BE2C (cell line): ENCODE data around the gene IRF5.
"Not testable (repeated sequence)": the region's sequence is repeated elsewhere in the genome, so short reads cannot be mapped to it uniquely, and the experiment has no call there.

Source experiments
- DNase-seq: peaks from one replicate; pipeline ENCODE4 v3.0.0-alpha.2; 2020
- H3K27me3 ChIP-seq: fragments of 250-450 bp; sonication (Bioruptor Pico); 2 replicates; pipeline ENCODE4 v1.5.1; 2020; ENCODE audit warnings: mild to moderate bottlenecking
- H3K36me3 ChIP-seq: fragments of 250-450 bp; sonication (Bioruptor Pico); 2 replicates; pipeline ENCODE4 v1.5.1; 2020; ENCODE audit warnings: mild to moderate bottlenecking
- H3K4me1 ChIP-seq: fragments of 250-450 bp; sonication (Bioruptor Pico); 2 replicates; pipeline ENCODE4 v1.5.1; 2020
- H3K4me3 ChIP-seq: 2 replicates; pipeline ENCODE4 v1.5.1; 2011; ENCODE audit warnings: low read depth, low read length
- H3K9me3 ChIP-seq: fragments of 250-450 bp; sonication (Bioruptor Pico); 2 replicates; pipeline ENCODE4 v1.5.1; 2020
- TF ChIP-seq, protein P1 (sequence below): IDR thresholded peaks from 2 replicates; pipeline ENCODE4 v1.5.1; 2012; ENCODE audit warnings: mild to moderate bottlenecking, low read depth, low read length

Gene IRF5

DNA sequence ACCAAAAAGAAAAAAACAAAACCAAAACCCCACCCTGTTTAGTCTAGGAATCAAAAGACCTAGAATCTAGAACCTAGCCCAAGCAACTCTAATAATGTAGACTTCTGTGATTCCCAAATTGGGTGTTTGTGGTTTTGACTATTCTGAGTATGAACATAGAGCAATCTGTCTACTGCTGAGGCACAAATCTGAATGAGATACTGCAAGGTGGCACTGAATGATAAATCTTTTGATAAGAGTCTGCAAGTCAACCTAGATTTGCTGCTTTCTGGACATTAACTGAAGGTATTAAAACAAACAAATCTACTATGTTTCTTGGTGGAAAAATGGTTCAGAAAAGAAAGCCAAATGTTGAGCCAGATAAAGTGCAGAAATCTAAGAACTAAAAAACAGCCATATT is 50.6 kb downstream of the IRF5 start:
- peaks cover 2% of the 10 kb centered on the region; the same call in 1 of the 2 replicates for H3K4me1 ChIP-seq
- no peak for DNase-seq
- no peaks in the 10 kb centered on the region for H3K9me3 ChIP-seq
- H3K4me3 ChIP-seq = no peak overlapping the region
- H3K27me3 ChIP-seq = no peaks in the 10 kb centered on the region
- TF ChIP-seq, protein P1, sequence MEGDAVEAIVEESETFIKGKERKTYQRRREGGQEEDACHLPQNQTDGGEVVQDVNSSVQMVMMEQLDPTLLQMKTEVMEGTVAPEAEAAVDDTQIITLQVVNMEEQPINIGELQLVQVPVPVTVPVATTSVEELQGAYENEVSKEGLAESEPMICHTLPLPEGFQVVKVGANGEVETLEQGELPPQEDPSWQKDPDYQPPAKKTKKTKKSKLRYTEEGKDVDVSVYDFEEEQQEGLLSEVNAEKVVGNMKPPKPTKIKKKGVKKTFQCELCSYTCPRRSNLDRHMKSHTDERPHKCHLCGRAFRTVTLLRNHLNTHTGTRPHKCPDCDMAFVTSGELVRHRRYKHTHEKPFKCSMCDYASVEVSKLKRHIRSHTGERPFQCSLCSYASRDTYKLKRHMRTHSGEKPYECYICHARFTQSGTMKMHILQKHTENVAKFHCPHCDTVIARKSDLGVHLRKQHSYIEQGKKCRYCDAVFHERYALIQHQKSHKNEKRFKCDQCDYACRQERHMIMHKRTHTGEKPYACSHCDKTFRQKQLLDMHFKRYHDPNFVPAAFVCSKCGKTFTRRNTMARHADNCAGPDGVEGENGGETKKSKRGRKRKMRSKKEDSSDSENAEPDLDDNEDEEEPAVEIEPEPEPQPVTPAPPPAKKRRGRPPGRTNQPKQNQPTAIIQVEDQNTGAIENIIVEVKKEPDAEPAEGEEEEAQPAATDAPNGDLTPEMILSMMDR = no peak
- H3K36me3 ChIP-seq = peaks cover 55% of the 10 kb centered on the region

DNA sequence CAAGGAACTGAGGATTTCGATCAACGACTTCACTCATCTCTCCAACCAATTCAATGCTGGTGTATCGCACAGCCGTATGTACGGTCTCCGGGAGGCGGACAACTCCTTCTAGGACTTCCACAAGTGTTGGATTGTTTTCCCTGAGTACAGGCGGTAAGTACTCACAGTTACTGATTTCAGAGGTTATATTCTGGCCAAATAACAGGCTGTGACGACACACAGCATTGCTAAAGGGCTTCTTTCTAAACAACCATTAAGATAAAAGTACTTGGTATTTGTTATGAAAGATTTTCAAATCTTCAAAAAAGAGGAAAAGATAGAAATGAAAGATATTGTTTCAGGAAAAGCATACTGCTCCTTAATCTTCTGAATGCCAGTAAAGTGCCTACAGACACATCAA is 52.2 kb downstream of the IRF5 start:
- H3K36me3 ChIP-seq = peaks cover 40% of the 10 kb centered on the region
- H3K4me3 ChIP-seq = no peak overlapping the region
- H3K4me1 ChIP-seq = peaks cover 2% of the 10 kb centered on the region; the same call in 1 of the 2 replicates
- DNase-seq = no peak
- no peaks in the 10 kb centered on the region for H3K27me3 ChIP-seq
- TF ChIP-seq, protein P1 = no peak
- no peaks in the 10 kb centered on the region for H3K9me3 ChIP-seq

DNA sequence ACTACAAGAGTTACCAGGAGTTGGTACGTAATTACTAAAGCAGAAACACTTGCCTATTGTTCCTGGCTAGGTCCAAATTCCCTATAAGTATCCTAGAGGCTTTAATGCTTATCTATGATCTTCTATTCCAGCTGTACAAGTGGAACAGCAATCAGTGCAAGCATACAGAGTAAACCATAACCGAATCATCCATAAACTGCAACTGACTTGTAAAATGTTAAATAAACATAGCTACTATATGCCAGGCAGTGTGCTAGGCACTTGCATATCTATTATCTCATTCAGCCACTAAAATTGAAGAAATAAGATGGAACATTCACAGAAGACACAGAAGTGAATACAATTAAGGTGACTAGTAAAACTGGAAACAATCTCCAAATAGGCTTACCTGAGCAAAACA is 55.7 kb downstream of the IRF5 start:
- peaks cover 31% of the 10 kb centered on the region for H3K36me3 ChIP-seq
- TF ChIP-seq, protein P1 = no peak
- no peak for DNase-seq
- peaks cover 2% of the 10 kb centered on the region; the same call in 1 of the 2 replicates for H3K4me1 ChIP-seq
- no peaks in the 10 kb centered on the region for H3K9me3 ChIP-seq
- H3K27me3 ChIP-seq = no peaks in the 10 kb centered on the region
- no peak overlapping the region for H3K4me3 ChIP-seq

DNA sequence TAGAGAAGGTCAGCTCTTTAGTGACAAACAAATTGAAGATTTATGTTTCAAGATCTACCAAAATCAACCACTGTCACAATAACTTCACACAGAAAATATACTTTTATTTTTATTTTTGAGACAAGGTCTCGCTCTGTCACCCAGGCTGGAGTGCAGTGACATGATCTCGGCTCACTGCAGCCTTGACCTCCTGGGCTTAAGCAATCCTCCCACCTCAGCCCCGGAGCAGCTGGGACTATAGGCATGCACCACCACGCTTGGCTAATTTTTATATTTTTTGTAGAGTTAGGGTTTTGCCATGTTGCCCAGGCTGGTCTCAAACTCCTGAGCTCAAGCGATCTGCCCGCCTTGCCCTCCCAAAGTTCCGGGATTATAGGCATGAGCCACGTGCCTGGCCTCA is 56.8 kb downstream of the IRF5 start:
- not testable (repeated sequence) for DNase-seq, H3K4me1 ChIP-seq, H3K4me3 ChIP-seq, H3K27me3 ChIP-seq, H3K9me3 ChIP-seq
- H3K36me3 ChIP-seq = peaks cover 29% of the 10 kb centered on the region

DNA sequence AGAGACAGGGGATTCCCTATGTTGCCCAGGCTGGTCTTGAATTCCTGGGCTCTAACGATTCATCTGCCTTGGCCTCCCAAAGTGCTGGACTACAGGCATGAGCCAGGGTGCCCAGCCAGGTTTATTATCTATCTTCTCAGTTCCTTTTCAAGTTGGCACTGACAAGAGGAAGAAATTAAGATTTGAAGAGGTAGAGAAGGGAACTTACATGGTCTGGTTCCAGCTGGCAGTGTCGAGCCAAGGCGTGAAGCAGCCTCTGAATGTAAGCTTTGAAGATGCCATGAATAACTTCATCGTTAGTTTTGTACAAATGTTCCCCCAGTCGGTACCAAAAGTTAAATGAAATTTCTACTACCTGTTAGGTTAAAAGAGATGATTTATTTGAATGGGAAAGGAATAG is 59.5 kb downstream of the IRF5 start:
- no peak overlapping the region for H3K4me3 ChIP-seq
- no peak for DNase-seq
- no peaks in the 10 kb centered on the region for H3K9me3 ChIP-seq
- no peaks in the 10 kb centered on the region; the same call in 1 of the 2 replicates for H3K4me1 ChIP-seq
- peaks cover 47% of the 10 kb centered on the region for H3K36me3 ChIP-seq
- TF ChIP-seq, protein P1 = no peak
- H3K27me3 ChIP-seq = no peaks in the 10 kb centered on the region
